Smooth muscle cell of the umbilical artery (primary cell): ENCODE data around the gene TYW3. TPM values are rescaled to one million over a fixed set of nuclear protein-coding genes. Genes with fewer than 3 reads are reported as not detected.

ENCODE experiments used
- total RNA-seq: library from RNA; depleted of rRNA; stranded (reverse); fragments of >200 nt; gene quantifications from 2 replicates; pipeline ENCODE4 v1.2.3, GENCODE V29; 2014

Gene TYW3, protein sequence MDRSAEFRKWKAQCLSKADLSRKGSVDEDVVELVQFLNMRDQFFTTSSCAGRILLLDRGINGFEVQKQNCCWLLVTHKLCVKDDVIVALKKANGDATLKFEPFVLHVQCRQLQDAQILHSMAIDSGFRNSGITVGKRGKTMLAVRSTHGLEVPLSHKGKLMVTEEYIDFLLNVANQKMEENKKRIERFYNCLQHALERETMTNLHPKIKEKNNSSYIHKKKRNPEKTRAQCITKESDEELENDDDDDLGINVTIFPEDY
- total RNA-seq, result 10.7 and 20.1 TPM in 2 replicates

DNA sequence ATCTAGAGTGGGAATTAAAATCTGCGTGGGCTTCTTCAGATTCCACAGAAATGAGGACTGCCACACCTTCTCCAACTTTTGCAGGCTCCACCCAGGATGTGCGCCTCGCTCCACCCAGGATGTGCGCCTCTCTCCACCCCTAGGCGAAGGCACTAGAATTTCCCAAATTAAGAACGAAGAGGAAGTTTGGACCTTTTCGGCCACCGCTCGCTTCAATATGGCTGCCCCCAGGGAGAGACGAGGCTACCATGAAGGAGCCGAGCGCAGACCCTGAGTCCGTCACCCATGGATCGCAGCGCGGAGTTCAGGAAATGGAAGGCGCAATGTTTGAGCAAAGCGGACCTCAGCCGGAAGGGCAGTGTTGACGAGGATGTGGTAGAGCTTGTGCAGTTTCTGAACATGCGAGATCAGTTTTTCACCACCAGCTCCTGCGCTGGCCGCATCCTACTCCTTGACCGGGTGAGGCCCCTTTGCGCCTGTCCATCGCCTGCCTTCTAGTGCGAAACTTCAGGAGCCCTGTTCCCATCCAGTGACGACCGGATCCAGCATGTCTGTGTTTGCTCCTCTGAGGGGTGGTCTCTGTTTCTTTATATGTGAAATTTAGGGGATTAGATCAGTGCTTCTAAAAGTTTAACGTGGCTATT, at the start of gene TYW3, which contains the start of gene CRYZ:
Gene TYW3, plus strand, starts transcription at position 193 of the 644 bp plus-strand sequence. Its CDS starts 93 bp downstream, at position 286.
Gene CRYZ, minus strand, starts transcription at position 91 of the 644 bp plus-strand sequence. CDS start 8,229 bp downstream, outside the sequence.

Other genes with a start within 250 kb of the TYW3 start
- not detected in 2 replicates for gene LRRC53, start 220.5 kb upstream of the TYW3 start, total RNA-seq
- 0.05 TPM in 1 of 2 replicates, not detected in the other for gene ERICH3, start 59.4 kb upstream of the TYW3 start, total RNA-seq
- 25.8 and 38.9 TPM in 2 replicates for gene CRYZ, start 102 bp upstream of the TYW3 start, total RNA-seq